Measurements from ENCODE around the gene NEUROG1. TPM values are rescaled to one million over a fixed set of nuclear protein-coding genes. Genes with fewer than 3 reads are reported as not detected.

The NEUROG1 gene
- total and polyA plus RNA-seq, 10 of the 15 experiments (the other 5 are each of a cell fraction or from before 2014, with no cell fraction given), result not detected

- H3K36me3 ChIP-seq (ENCODE audit: control insufficient read depth in 2 of 2, insufficient read depth in 2 of 2, low read length in 1 of 2), result no peaks in the 10 kb centered on the region
- WGBS (ENCODE audit: insufficient coverage, insufficient replicate concordance, low lambda C conversion rate, missing lambda C conversion rate), result 48% methylated on average over 11 of the region's 11 CpGs
- H3K27me3 ChIP-seq (replicated peaks in 1 of 2; ENCODE audit: control insufficient read depth in 2 of 2, insufficient read depth in 2 of 2, low read length in 1 of 2), result peaks cover 0 to 3% of the 10 kb centered on the region in 2 experiments; a peak in 3 of 4 replicates
- in situ Hi-C loops (cut with MboI), result loop anchor here (5.0 kb wide), 1 partner anchor 275 kb away; the partner anchor contains the start of gene SLC25A48
- no peak overlapping the region for H3K4me3 ChIP-seq
- no peak overlapping the region for H3K9ac ChIP-seq (ENCODE audit: control insufficient read depth, insufficient read depth, low read length)
- POLR2A ChIA-PET, result no interaction called here
- DNase-seq (ENCODE audit: low read depth, low spot score) (no peak), ATAC-seq (no peak), FAIRE-seq (no peak)
- CTCF ChIA-PET, result interaction anchor here (0.7 to 2.7 kb wide), 3 partner anchors 9 to 206 kb away, joined by 3 to 11 read pairs (median 8); no protein-coding TSS in a partner anchor
- BruUV-seq (replicated peaks), result no TSS peak
- no peak overlapping the region for H3K4me2 ChIP-seq (ENCODE audit: control insufficient read depth, insufficient read depth)
- RAD21 ChIA-PET (ENCODE audit: unreplicated experiment), result no interaction called here
- no peak for TF ChIP-seq EGR1 (IDR thresholded peaks at IDR 0.05; ENCODE audit: borderline replicate concordance in 1 of 2, low read depth in 2 of 2, low read length in 2 of 2)
- TF ChIP-seq SRF (IDR thresholded peaks at IDR 0.05; ENCODE audit: low read depth in 2 of 2, low read length in 2 of 2), result no peak
- no peak for TF ChIP-seq RB1 (IDR thresholded peaks at IDR 0.05; ENCODE audit: borderline replicate concordance)
- TF ChIP-seq BCL3 (IDR thresholded peaks at IDR 0.05; ENCODE audit: borderline replicate concordance, insufficient read depth, low read depth, low read length, poor library complexity, severe bottlenecking), result no peak
- no peak for TF ChIP-seq MTA3 (IDR thresholded peaks at IDR 0.05; ENCODE audit: borderline replicate concordance, low read length)
- no peak for TF ChIP-seq EED (IDR thresholded peaks at IDR 0.05; ENCODE audit: low read depth)
- no peak for TF ChIP-seq MAX (IDR thresholded peaks at IDR 0.05; ENCODE audit: low read depth, low read length)
- TF ChIP-seq HCFC1 (IDR thresholded peaks at IDR 0.05; ENCODE audit: low read length), result no peak
- no peak for TF ChIP-seq ZNF592 (IDR thresholded peaks at IDR 0.05)
- TF ChIP-seq KDM1A (IDR thresholded peaks at IDR 0.05; ENCODE audit: borderline replicate concordance), result no peak
- TF ChIP-seq TCF3 (IDR thresholded peaks at IDR 0.05; ENCODE audit: borderline replicate concordance, insufficient read depth, low read depth, low read length), result no peak
- no peak for TF ChIP-seq SUPT20H (IDR thresholded peaks at IDR 0.05; ENCODE audit: borderline replicate concordance, control insufficient read depth, low read depth, low read length)
- no peak for TF ChIP-seq SPI1 (IDR thresholded peaks at IDR 0.05; ENCODE audit: borderline replicate concordance, insufficient read depth, low read depth, low read length)
- TF ChIP-seq ESRRA (IDR thresholded peaks at IDR 0.05; ENCODE audit: low read length), result no peak
- TF ChIP-seq ZZZ3 (IDR thresholded peaks at IDR 0.05; ENCODE audit: control insufficient read depth, insufficient read length, low read depth), result no peak
- no peak for TF ChIP-seq RELA (IDR thresholded peaks at IDR 0.05; ENCODE audit: borderline replicate concordance, partially characterized antibody)
- TF ChIP-seq POU2F2 (IDR thresholded peaks at IDR 0.05; ENCODE audit: borderline replicate concordance, low read depth, low read length), result no peak
- no peak for TF ChIP-seq POLR2A (IDR thresholded peaks at IDR 0.05; ENCODE audit: low read depth, low read length)
- TF ChIP-seq BRCA1 (IDR thresholded peaks at IDR 0.05; ENCODE audit: low read depth, low read length), result no peak
- no peaks in the 10 kb centered on the region for H4K20me1 ChIP-seq (ENCODE audit: control insufficient read depth, insufficient read depth)
- no peaks in the 10 kb centered on the region; the same call in 2 of the 3 replicates for H3K9me3 ChIP-seq (replicated peaks; ENCODE audit: control insufficient read depth, insufficient read depth, low read length)
- SMC1A ChIA-PET (ENCODE audit: uncharacterized antibody, unreplicated experiment), result no interaction called here
- no peaks in the 10 kb centered on the region for H3K4me1 ChIP-seq (ENCODE audit: control insufficient read depth, insufficient read depth, low read length)
- no peaks in the 10 kb centered on the region for H3K79me2 ChIP-seq (ENCODE audit: control insufficient read depth, insufficient read depth, low read length)
- H3K27ac ChIP-seq (ENCODE audit: control insufficient read depth, insufficient read depth), result no peak overlapping the region
- intact Hi-C loops (cut with micrococcal nuclease; ENCODE audit: unreplicated experiment), result no loop called here
- H2AFZ ChIP-seq (ENCODE audit: control insufficient read depth, low read depth, low read length), result no peak overlapping the region
Observed at GRCh38 chr5:135557076-135557838, 21.5 kb upstream of the NEUROG1 start.

Data from GM12878 (cell line).